K562 (cell line): ENCODE measurements around the gene SLC41A3. TPM values are rescaled to one million over a fixed set of nuclear protein-coding genes. Genes with fewer than 3 reads are reported as not detected.

Source experiments
- ATAC-seq: fragments of 200-7000 bp; cut with Tn5 transposase; 3 replicates; pipeline ENCODE4 v1.9.1; 2020; ENCODE audit warnings: moderate library complexity
- BruUV-seq: library from RNA; stranded (reverse); fragments of 400-500 nt; replicated peaks from 2 replicates; lab custom pipeline; 2021; lab: Mats Ljungman, UMichigan
- CTCF ChIA-PET: fragments of 300-600 bp; formaldehyde crosslinking; extraction: SDS; loops from one replicate; lab custom pipeline; 2021; ENCODE audit warnings: low intra/inter-chr PET ratio; lab: Yijun Ruan, JAX
- POLR2A ChIA-PET: fragments of 300-600, 350-650 bp; sonication (Branson Sonifier 250); formaldehyde crosslinking; extraction: SDS; loops from one replicate; lab custom pipeline; 2021; ENCODE audit warnings: antibody characterized with exemption, inconsistent platforms; lab: Yijun Ruan, JAX
- DNase-seq, 4 experiments: peaks; one replicate each; pipeline versions ENCODE4 v3.0.0 to v3.0.0-alpha.2; 2011 to 2018; ENCODE audit warnings: low spot score in 3 of 4, mixed read lengths in 3 of 4; ENCODE audit errors: extremely low read depth in 1 of 4
- FAIRE-seq: peaks from 2 replicates; lab custom pipeline; 2011; peaks lifted over from hg19 to GRCh38; lab: Jason Lieb, UNC
- H2AFZ ChIP-seq: 2 replicates; pipeline ENCODE4 v1.6.0; 2011; ENCODE audit warnings: low read depth, low read length, control low read depth, inconsistent platforms
- H3K27ac ChIP-seq: fragments of 200-600 bp; 3 replicates; pipeline ENCODE4 v1.8.0; 2011; ENCODE audit warnings: low read depth, mild to moderate bottlenecking, control low read depth, inconsistent platforms, low read length, moderate library complexity, mixed read lengths; ENCODE audit errors: extremely low read depth
- H3K27me3 ChIP-seq, 2 experiments: fragments of 300-600 bp in 1 of 2; 2 replicates in 1 of 2; 3 replicates in 1 of 2; pipeline versions ENCODE4 v1.6.0 to v1.8.0; 2011; ENCODE audit warnings: inconsistent platforms in 2 of 2, low read length in 2 of 2, mild to moderate bottlenecking in 1 of 2, mixed read lengths in 1 of 2, moderate library complexity in 1 of 2; ENCODE audit not compliant: control insufficient read depth in 2 of 2, insufficient read depth in 2 of 2
- H3K36me3 ChIP-seq: fragments of 300-600 bp; 3 replicates; pipeline ENCODE4 v1.8.0; 2011; ENCODE audit warnings: mild to moderate bottlenecking, low read length, inconsistent platforms; ENCODE audit not compliant: control insufficient read depth, insufficient read depth
- H3K4me1 ChIP-seq, 2 experiments: fragments of 200-600 bp in 1 of 2; replicated peaks in 1 of 2; 2 replicates in 1 of 2; 3 replicates in 1 of 2; pipeline versions ENCODE4 v1.5.1 to v1.8.0; 2011; ENCODE audit warnings: inconsistent platforms in 2 of 2, low read length in 2 of 2, mild to moderate bottlenecking in 1 of 2, mixed read lengths in 1 of 2, moderate library complexity in 1 of 2; ENCODE audit not compliant: control insufficient read depth in 2 of 2, insufficient read depth in 2 of 2
- H3K4me2 ChIP-seq: 2 replicates; pipeline ENCODE4 v1.6.1; 2011; ENCODE audit warnings: low read length, control low read depth, inconsistent platforms, mixed read lengths; ENCODE audit not compliant: insufficient read depth
- H3K4me3 ChIP-seq: fragments of 200-600 bp; sonication (generic), shearing (Covaris generic); 2 replicates; pipeline ENCODE4 v1.5.1; 2016; ENCODE audit warnings: control low read depth, inconsistent platforms
- H3K79me2 ChIP-seq: fragments of 200-600 bp; 3 replicates; pipeline ENCODE4 v1.8.0; 2011; ENCODE audit warnings: low read length, inconsistent platforms; ENCODE audit not compliant: control insufficient read depth, insufficient read depth
- H3K9ac ChIP-seq, 2 experiments: 2 replicates each; pipeline versions ENCODE4 v1.6.0 to v1.6.1; 2011; ENCODE audit warnings: low read depth in 2 of 2, low read length in 2 of 2, control low read depth in 1 of 2, inconsistent platforms in 1 of 2, mild to moderate bottlenecking in 1 of 2, mixed read lengths in 1 of 2; ENCODE audit not compliant: insufficient read depth in 1 of 2
- H3K9me1 ChIP-seq: one replicate; pipeline ENCODE4 v1.6.0; 2011; ENCODE audit warnings: inconsistent platforms, mild to moderate bottlenecking, low read length, moderate library complexity; ENCODE audit not compliant: control insufficient read depth, insufficient read depth
- H3K9me3 ChIP-seq: replicated peaks from 2 replicates; pipeline ENCODE4 v1.5.1; 2011; ENCODE audit warnings: low read depth, low read length, inconsistent platforms; ENCODE audit not compliant: control insufficient read depth, insufficient read depth
- H4K20me1 ChIP-seq: replicated peaks from 2 replicates; pipeline ENCODE4 v1.6.1; 2011; ENCODE audit warnings: low read length, inconsistent platforms, mixed read lengths; ENCODE audit not compliant: control insufficient read depth, insufficient read depth
- RAD51 ChIP-seq: fragments of 450-650 bp; IDR thresholded peaks from 2 replicates; pipeline ENCODE4 v1.7.1; 2016; ENCODE audit warnings: low read depth, mild to moderate bottlenecking, borderline replicate concordance
- ZNF512 ChIP-seq: IDR thresholded peaks from 2 replicates; pipeline ENCODE4 v1.6.1; 2016; ENCODE audit warnings: missing genetic modification characterization, missing compliant biosample characterization
- WGBS: fragments of 100-300 bp; shearing (Covaris generic); methylation state at CpG from one replicate; pipeline ENCODE4 v1.1.6; 2016; ENCODE audit warnings: low coverage, mixed read lengths; ENCODE audit not compliant: insufficient coverage; ENCODE audit errors: missing lambda C conversion rate; 5-methylcytosine and 5-hydroxymethylcytosine counted together
- in situ Hi-C: fragments of 300-500 bp; cut with MboI; formaldehyde crosslinking; loops from 4 replicates; pipeline ENCODE4 v1.15.0; 2018; ENCODE audit warnings: inconsistent platforms, mixed read lengths
- intact Hi-C: fragments of 100-400 bp; cut with micrococcal nuclease; formaldehyde crosslinking; loops from 2 replicates; pipeline ENCODE4 v1.14.2; 2022
- polyA plus RNA-seq, 8 experiments: library from polyadenylated mRNA; depleted of rRNA in 4 of 8; stranded (reverse) in 5 of 8; unstranded in 3 of 8; fragments of >200 nt; fragmentation: Nextera tagmentation in 2 of 8; fragmentation: Illumina TruSeq in 1 of 8; extraction: Ambion mirVana in 2 of 8; extraction: Trizol in 1 of 8; gene quantifications; 2 replicates each; pipeline versions ENCODE4 v1.2.1 to v1.2.3, GENCODE V29; 2011 to 2014; ENCODE audit warnings: inconsistent platforms in 1 of 8, missing spikeins in 1 of 8
- total RNA-seq, 7 experiments: library from RNA; depleted of rRNA in 6 of 7; stranded (reverse); fragments of >200 nt in 6 of 7; fragmentation: Illumina TruSeq in 2 of 7; extraction: Trizol in 2 of 7; gene quantifications; 2 replicates each; pipeline versions ENCODE4 v1.2.1 to v1.2.3, GENCODE V29; 2011 to 2021; ENCODE audit warnings: low replicate concordance in 1 of 7

Gene SLC41A3
- total and polyA plus RNA-seq, 9 of the 15 experiments (the other 6 are each of a cell fraction or from before 2014, with no cell fraction given), result 4.1 to 20.7 (median 11.2) TPM

GRCh38 chr3:126130981-126131745 is 47.2 kb upstream of the SLC41A3 start:
- H2AFZ ChIP-seq, result no peak overlapping the region
- POLR2A ChIA-PET, result no interaction called here
- H3K9me1 ChIP-seq, result no peaks in the 10 kb centered on the region
- WGBS, result 5% methylated on average over 19 of the region's 19 CpGs
- no peak for ATAC-seq
- TF ChIP-seq ZNF512 (tag), result no peak
- no peak for TF ChIP-seq RAD51
- no peaks in the 10 kb centered on the region for H3K79me2 ChIP-seq
- BruUV-seq, result no TSS peak
- no peak for DNase-seq
- intact Hi-C loops, result no loop called here
- in situ Hi-C loops, result loop anchor here (25.0 kb wide), 1 partner anchor 256 kb away; the partner anchor contains the start of gene CFAP100
- FAIRE-seq, result no peak
- H4K20me1 ChIP-seq, result 0 out of 2 replicates have a peak, but pooled peaks cover 9% of the 10 kb centered on the region
- H3K9ac ChIP-seq, result no peak overlapping the region
- H3K4me3 ChIP-seq, result no peak overlapping the region
- no peak overlapping the region for H3K4me2 ChIP-seq
- H3K27ac ChIP-seq, result no peak overlapping the region
- CTCF ChIA-PET, result no interaction called here
- no peaks in the 10 kb centered on the region for H3K36me3 ChIP-seq
- H3K9me3 ChIP-seq, result no peaks in the 10 kb centered on the region
- no peaks in the 10 kb centered on the region; a peak in 1 of 5 replicates for H3K4me1 ChIP-seq
- H3K27me3 ChIP-seq, result peaks cover 0 to 44% of the 10 kb centered on the region in 2 experiments; a peak in 2 of 5 replicates
